ENCODE data around the gene MAGEC1.
"Not testable (repeated sequence)": the region's sequence is repeated elsewhere in the genome, so short reads cannot be mapped to it uniquely, and the experiment has no call there.

The MAGEC1 gene
- long read RNA-seq, donor 1, result 0 reads
- long read RNA-seq, donor 2, result 0 reads
- long read RNA-seq, donor 3, result 0 reads
- long read RNA-seq, donor 4, result 0 reads
- long read RNA-seq, donor 5, result 0 reads
- long read RNA-seq, donor 6, result 0 reads
- long read RNA-seq, donor 7, result 0 reads
- long read RNA-seq, donor 8, result 0 reads

DNA sequence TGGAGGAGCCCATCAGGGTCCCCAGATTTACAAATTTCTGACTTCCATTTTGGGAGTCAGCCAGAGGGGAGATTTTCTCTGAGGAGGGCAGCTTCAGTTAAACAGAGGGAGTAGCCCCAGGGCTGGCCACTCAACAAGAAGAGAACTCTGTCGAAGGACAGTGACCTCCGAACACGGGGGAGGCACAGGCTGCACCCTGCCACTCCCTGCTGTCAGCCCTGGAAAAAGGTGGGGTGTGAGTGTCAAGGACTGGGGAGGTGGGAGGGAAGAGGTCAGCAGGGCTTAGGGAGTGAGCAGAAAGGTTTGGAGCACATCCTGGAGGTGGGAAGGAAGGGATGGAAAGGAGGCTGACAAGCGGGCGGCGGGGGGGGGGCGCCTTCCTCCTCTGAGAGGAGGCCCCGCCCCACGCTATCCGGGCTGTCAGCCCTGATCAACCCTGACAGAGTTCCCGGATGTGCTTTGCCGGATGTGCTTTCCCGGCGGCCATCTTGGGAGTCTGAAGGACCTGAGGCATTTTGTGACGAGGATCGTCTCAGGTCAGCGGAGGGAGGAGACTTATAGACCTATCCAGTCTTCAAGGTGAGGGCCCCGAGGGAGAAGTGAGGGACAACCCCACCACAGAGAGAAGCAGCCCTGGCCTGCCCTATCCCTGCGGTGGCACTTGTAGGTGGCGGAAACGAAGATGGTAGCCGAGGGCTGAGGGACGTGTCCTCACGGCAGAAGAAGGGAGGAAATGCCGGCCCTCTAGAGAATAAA is at the start of gene MAGEC1:
Gene MAGEC1, plus strand, starts transcription at position 495 of the 756 bp plus-strand sequence. CDS start 1,179 bp downstream, outside the sequence.
- no peak for DNase-seq

GRCh38 chrX:141857479-141857878 is 46.2 kb upstream of the MAGEC1 start:
- DNase-seq, result no peak

DNA sequence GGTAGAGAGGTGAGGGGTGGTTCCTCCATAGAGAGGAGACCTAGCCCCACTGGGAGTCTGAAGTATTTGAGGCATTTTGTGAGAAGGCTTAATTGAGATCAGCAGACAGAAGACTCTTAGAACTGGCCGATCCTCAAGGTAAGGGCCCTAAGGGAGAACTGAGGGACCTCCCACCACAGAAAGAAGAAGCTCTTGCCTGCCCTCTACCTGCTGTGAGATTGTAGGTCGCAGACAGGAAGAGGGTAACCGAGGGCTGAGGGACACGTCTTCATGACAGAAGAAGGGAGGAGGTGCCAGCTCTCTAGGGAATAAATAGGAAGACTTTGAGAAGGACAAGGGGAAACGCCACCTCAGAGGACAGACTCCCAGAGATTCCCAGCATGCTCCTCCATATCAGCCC is 24.1 kb upstream of the MAGEC1 start:
- DNase-seq, result no peak

- DNase-seq, result not testable (repeated sequence)
Measured at GRCh38 chrX:141888811-141889210, 14.9 kb upstream of the MAGEC1 start.

DNA sequence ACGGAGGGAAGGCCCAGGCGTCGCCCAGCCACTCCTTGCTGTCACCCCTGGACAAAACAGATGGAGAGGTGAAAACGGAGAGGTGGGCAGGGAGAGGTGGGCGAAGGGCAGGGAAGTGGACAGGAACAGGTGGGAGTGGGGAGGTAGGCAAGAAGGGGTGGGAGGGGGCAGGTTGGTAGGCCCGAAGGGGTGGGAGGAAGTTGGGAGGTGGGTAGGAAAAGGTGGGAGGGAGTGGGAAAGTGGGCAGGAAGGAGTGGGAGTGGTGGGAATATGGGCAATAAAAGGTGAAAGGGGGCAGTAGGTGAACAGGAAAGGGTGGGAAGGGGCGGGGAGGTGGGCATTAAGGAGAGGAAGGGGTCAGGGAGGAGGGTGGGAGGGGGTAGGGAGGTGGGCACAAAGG is 9.0 kb upstream of the MAGEC1 start:
- DNase-seq, result no peak

- DNase-seq, result no peak
Measured at GRCh38 chrX:141897690-141898089, 6.0 kb upstream of the MAGEC1 start.

GRCh38 chrX:141902366-141902765 is 1.3 kb upstream of the MAGEC1 start:
- DNase-seq, result no peak

DNA sequence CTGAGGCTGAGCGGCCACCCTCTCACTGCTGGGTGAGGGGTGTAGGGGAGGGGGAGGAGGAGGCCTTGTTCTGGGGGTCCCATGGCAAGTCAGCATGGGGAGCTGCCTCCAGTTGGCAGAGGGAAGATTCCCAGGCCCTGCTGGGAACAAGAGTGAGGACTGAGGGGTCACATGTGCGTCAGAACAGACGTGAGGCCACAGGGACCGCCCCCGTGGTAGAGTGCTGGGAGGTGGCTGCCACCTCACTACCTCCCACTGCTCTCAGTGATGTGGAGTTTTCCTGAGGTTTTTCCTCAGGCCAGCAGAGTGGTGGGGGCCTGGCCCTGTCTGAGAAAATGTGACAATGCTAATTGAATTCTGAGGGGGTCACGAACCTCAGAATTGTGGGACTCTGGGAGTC is 568 bp downstream of the MAGEC1 start:
- no peak for DNase-seq

DNA sequence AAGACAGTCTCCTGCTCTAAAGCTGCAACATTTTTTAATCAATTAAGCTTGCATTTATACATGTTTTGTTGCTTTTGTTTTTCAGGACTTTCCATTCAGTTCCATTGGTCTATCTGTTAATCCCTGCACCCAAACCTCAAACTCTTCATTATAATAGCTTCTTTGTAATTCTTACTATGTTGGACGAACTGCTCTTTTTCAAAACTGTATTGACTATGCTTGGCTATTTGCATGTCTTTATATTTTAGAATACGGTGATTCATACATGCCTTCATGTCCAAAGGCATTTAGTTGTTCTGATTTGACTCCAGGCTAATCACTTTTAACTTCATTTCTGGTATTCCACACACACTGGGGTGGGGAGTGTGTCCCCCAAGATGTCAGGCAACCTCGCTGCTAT is 14.1 kb downstream of the MAGEC1 start:
- no peak for DNase-seq

- no peak for DNase-seq
Measured at GRCh38 chrX:141924293-141924692, 20.6 kb downstream of the MAGEC1 start.

GRCh38 chrX:141928432-141928831 is 24.7 kb downstream of the MAGEC1 start:
- no peak for DNase-seq

GRCh38 chrX:141934059-141934641 is 30.5 kb downstream of the MAGEC1 start:
- no peak for DNase-seq

- DNase-seq, result no peak
Measured at GRCh38 chrX:141935645-141936044, 32.0 kb downstream of the MAGEC1 start.

GRCh38 chrX:141936080-141936479 is 32.4 kb downstream of the MAGEC1 start:
- no peak for DNase-seq

GRCh38 chrX:141941234-141941633 is 37.5 kb downstream of the MAGEC1 start:
- DNase-seq, result no peak

DNA sequence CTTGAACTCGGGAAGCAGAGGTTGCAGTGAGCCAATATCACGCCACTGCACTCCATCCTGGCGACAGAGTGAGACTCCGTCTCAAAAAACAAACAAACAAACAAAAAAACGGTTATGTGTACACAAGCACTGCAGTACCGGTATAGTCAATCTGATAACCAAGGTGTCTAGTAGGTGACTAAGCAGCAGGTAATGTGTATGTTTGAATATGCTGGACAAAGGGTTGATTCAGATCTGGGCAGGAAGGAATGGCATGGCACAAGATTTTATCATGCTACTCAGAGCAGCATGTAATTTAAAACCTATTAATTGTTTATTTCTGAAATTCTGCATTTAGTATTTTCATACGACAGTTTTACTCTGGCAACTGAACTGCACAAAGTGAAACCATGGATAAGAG is 41.7 kb downstream of the MAGEC1 start:
- DNase-seq, result no peak

- no peak for DNase-seq
Measured at GRCh38 chrX:141947350-141947749, 43.7 kb downstream of the MAGEC1 start.

- DNase-seq, result no peak
Measured at GRCh38 chrX:141952603-141953002, 48.9 kb downstream of the MAGEC1 start.

- no peak for DNase-seq
Measured at GRCh38 chrX:141958675-141959074, 55.0 kb downstream of the MAGEC1 start.

Data from right kidney (tissue), 9 donors.